ENCODE results near the gene TFDP1. TPM values are rescaled to one million over a fixed set of nuclear protein-coding genes. Genes with fewer than 3 reads are reported as not detected.

Gene TFDP1
- total RNA-seq, 4 donors from 2014 or later, result 19.2 to 45.3 (median 34.1) TPM

DNA sequence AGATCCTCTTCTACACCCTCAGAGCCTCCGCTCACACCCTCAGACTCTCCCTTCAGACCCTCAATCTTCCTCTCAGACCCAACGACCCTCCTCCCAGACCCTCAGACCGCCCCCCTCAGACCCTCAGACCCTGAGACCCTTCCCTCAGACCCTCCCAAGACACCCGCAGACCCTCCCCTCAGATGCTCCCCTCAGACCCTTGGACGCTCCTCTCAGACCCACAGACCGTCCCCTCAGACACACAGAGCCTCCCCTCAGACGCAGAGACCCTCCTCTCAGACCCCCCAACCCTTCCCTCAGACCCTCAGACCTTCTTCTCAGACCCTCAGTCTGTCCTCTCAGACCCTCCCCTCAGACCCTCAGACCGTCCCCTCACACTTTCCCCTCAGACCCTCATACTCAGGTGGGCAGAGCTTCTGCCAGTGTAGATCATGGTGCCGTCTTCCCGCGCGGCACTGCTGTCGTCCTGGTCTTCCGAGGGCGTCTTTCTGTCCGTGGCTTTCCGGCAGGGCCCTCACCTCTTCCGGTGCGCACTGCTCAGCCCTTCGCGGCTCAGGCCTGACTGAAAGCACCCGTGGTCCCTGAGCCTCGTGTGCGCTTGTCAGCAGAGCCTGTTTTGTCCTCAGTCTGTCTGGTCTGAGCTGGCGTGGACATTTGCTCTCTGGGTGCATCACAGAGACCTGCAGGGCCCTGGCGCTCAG lies 18.9 kb upstream of the TFDP1 start:
- Histone ChIP-seq H3K27me3 (peaks cover 0 to 19% of the 10 kb centered on the region in 2 donors), H3K4me1 (peaks cover 0 to 5% (median 0%) of the 10 kb centered on the region in 4 donors), H3K36me3 (no peaks in the 10 kb centered on the region), H3K27ac (no peak overlapping the region), H3K4me3 (no peak overlapping the region), H3K9me3 (no peaks in the 10 kb centered on the region)
- no peak for DNase-seq (ENCODE audit: low spot score in 2 of 2)
- 79 to 81% methylated on average over 20 to 26 of the region's 26 CpGs for WGBS, 2 donors
- no peak for TF ChIP-seq POLR2A (IDR thresholded peaks at IDR 0.05)
- TF ChIP-seq CTCF (IDR thresholded peaks at IDR 0.05), result no peak
- no peak for TF ChIP-seq EP300 (IDR thresholded peaks at IDR 0.05)

DNA sequence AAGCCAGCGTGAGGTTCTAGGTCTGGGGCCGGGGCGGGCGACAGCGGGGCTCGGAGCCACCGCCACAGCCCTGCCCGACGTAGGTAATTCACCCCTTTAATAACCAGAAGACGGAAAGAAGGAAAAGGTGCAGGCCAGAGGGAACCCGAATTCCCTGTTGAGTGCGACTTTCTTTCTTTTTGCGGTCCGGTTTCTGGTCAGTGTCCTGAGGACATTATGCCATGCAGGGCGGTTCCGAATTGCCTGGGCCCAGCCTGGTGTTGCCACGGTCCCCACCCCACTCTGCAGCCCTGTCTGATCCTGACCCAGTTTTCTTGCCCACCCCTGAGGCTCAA lies 18.4 kb upstream of the TFDP1 start:
- Histone ChIP-seq H3K9me3 (no peaks in the 10 kb centered on the region), H3K27ac (no peak overlapping the region), H3K4me3 (no peak overlapping the region), H3K27me3 (peaks cover 0 to 19% of the 10 kb centered on the region in 2 donors), H3K36me3 (no peaks in the 10 kb centered on the region), H3K4me1 (peaks cover 0 to 5% (median 0%) of the 10 kb centered on the region in 4 donors)
- no peak for DNase-seq (ENCODE audit: low spot score in 2 of 2)
- 82 to 89% methylated on average over 17 of the region's 17 CpGs for WGBS, 2 donors
- TF ChIP-seq CTCF (IDR thresholded peaks at IDR 0.05) (no peak), EP300 (IDR thresholded peaks at IDR 0.05) (no peak), POLR2A (IDR thresholded peaks at IDR 0.05) (no peak)

GRCh38 chr13:113567681-113568080 lies 16.9 kb upstream of the TFDP1 start:
- WGBS, 2 donors, result 90 to 91% methylated on average over 4 of the region's 4 CpGs
- TF ChIP-seq CTCF (IDR thresholded peaks at IDR 0.05) (no peak), POLR2A (IDR thresholded peaks at IDR 0.05) (no peak), EP300 (IDR thresholded peaks at IDR 0.05) (no peak)
- peaks cover 0 to 19% of the 10 kb centered on the region in 2 donors for H3K27me3 ChIP-seq
- no peaks in the 10 kb centered on the region for H3K9me3 ChIP-seq
- H3K4me1 ChIP-seq, result no peaks in the 10 kb centered on the region
- no peak overlapping the region for H3K4me3 ChIP-seq
- DNase-seq (ENCODE audit: low spot score in 2 of 2), result no peak
- no peaks in the 10 kb centered on the region for H3K36me3 ChIP-seq
- no peak overlapping the region for H3K27ac ChIP-seq

DNA sequence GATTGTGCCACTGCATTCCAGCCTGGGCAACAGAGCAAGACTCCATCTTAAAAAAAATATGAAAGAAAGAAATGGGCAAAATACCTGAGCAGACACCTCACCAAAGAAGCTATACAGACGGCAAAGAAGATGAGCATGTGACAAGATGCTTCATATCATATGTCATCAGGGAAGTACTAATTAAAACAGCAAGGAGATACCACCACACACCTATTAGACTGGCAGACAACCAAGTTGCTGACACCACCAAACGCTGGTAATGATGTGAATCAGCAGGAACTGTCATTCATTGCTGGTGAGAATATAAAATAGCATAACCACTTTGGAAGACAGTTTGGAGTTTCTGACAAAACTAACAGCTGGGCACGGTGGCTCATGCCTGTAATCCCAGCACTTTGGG lies 11.5 kb upstream of the TFDP1 start:
- Histone ChIP-seq H3K4me3 (no peak overlapping the region), H3K9me3 (peaks cover 0 to 28% (median 3%) of the 10 kb centered on the region in 4 donors), H3K36me3 (no peaks in the 10 kb centered on the region), H3K4me1 (no peaks in the 10 kb centered on the region), H3K27ac (no peak overlapping the region), H3K27me3 (no peaks in the 10 kb centered on the region)
- no peak for DNase-seq (ENCODE audit: low spot score in 2 of 2)
- TF ChIP-seq EP300 (IDR thresholded peaks at IDR 0.05) (no peak), CTCF (IDR thresholded peaks at IDR 0.05) (no peak), POLR2A (IDR thresholded peaks at IDR 0.05) (no peak)
- WGBS, 2 donors, result 84 to 93% methylated on average over 3 of the region's 3 CpGs

GRCh38 chr13:113576597-113576996 lies 8.0 kb upstream of the TFDP1 start:
- H3K9me3 ChIP-seq, result peaks cover 0 to 28% (median 3%) of the 10 kb centered on the region in 4 donors
- no peak overlapping the region for H3K4me3 ChIP-seq
- no peaks in the 10 kb centered on the region for H3K4me1 ChIP-seq
- H3K36me3 ChIP-seq, result no peaks in the 10 kb centered on the region
- TF ChIP-seq EP300 (IDR thresholded peaks at IDR 0.05) (no peak), POLR2A (IDR thresholded peaks at IDR 0.05) (no peak)
- no peaks in the 10 kb centered on the region for H3K27me3 ChIP-seq
- 61 to 95% methylated on average over 3 of the region's 3 CpGs for WGBS, 2 donors
- no peak overlapping the region for H3K27ac ChIP-seq
- no peak for DNase-seq (ENCODE audit: low spot score in 2 of 2)
